Stimulated activated naive CD4-positive, alpha-beta T cell (primary cell): ENCODE data around the gene CLSTN1.

Source experiments
- DNase-seq, 6 experiments: peaks; one replicate each; lab custom pipeline; 2025; lab: John Stamatoyannopoulos, UW

CLSTN1 gene

DNA sequence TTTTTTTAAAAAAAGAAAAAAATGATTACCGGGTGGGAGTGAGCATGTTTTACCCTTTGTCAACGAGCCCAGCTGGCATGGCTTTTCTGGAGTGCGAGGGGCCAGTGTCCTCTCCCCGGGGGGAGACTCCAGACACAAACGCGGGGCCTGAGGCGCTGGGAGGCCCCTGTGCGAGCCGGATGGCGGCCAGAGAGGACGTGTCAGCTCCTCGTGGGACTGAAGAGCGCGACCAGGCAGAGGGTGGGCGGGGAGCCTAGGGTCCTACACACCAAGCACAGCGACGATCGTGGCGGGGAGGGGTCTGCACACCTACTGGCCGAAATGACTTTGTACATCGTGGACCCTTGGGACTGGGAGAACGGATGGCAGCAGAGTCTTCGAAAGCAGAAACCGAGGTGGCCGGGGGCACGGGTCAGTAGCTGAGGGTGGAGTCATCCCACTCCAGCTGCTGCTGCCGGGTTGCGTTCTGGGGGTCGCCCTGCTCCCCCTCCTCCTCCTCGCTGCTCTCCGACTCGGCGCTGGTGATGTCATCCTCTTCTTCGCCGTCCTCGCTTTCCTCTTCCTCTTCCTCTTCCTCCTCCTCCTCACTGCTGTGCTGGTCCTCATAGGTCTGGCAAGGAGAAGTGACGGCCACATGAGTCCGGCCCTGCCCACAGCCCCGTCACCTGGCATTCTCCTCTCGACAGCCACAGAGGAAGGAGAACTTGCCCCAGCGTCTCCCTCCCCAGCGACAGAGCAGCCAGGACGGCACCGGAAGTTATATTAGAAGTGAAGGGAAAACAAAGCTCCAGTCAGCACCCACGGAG lies 93.5 kb downstream of the CLSTN1 start:
- DNase-seq: peak in 1 of 6 experiments; percentile 37

DNA sequence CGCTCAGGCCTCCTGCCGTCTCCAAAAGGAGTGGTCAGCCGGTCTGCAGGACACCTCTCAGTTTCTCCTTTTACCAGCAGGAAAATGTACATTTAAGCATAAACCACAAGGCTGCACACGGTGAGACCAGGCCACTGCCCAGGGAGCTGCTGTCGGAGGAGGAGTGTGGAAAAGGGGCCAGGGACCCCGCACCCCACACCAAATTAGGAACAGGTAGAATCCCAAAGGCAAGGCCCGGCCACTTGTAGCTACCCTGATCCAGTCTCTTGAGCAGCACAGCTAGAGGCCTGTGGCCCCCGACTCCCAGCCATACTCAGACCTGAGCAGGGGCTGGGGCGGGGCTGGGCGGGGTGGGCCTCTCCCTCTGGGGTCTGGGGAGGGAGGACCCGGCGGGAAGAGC lies 94.2 kb downstream of the CLSTN1 start:
- no peak for DNase-seq

DNA sequence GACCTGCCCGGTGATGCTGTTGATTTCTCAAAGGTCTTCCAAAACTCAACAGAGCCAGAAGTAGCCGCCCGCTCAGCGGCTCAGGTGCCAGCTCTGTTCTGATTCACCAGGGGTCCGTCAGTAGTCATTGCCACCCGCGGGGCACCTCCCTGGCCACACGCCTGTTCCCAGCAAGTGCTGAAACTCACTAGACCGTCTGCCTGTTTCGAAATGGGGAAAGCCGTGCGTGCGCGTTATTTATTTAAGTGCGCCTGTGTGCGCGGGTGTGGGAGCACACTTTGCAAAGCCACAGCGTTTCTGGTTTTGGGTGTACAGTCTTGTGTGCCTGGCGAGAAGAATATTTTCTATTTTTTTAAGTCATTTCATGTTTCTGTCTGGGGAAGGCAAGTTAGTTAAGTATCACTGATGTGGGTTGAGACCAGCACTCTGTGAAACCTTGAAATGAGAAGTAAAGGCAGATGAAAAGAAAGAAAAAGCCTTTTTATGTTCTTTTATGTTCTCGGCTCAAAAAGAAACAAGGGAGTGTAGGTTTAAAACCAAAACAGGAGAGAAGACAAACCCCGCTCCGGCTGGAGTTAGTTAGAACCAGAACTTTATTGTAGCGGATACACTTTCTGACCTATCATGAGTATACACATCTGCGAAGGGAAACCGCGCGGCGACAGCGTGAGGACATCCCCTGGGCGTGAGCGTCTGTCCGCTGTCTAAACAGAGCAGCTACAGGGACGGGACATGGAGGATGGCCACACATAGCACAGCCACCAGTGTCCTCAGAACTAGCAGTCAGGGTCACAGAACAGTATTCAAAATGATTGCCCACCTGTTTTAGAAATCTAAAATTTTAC lies 95.1 kb downstream of the CLSTN1 start:
- DNase-seq: peak; percentile 54 to 88 (median 76)

DNA sequence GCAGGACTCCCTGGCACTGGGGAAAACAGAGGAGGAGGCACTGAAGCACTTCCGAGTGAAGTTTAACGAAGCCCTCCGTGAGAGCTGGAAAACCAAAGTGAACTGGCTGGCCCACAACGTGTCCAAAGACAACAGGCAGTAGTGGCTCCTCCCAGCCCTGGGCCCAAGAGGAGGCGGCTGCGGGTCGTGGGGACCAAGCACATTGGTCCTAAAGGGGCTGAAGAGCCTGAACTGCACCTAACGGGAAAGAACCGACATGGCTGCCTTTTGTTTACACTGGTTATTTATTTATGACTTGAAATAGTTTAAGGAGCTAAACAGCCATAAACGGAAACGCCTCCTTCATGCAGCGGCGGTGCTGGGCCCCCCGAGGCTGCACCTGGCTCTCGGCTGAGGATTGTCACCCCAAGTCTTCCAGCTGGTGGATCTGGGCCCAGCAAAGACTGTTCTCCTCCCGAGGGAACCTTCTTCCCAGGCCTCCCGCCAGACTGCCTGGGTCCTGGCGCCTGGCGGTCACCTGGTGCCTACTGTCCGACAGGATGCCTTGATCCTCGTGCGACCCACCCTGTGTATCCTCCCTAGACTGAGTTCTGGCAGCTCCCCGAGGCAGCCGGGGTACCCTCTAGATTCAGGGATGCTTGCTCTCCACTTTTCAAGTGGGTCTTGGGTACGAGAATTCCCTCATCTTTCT lies 96.7 kb downstream of the CLSTN1 start:
- DNase-seq: no peak

DNA sequence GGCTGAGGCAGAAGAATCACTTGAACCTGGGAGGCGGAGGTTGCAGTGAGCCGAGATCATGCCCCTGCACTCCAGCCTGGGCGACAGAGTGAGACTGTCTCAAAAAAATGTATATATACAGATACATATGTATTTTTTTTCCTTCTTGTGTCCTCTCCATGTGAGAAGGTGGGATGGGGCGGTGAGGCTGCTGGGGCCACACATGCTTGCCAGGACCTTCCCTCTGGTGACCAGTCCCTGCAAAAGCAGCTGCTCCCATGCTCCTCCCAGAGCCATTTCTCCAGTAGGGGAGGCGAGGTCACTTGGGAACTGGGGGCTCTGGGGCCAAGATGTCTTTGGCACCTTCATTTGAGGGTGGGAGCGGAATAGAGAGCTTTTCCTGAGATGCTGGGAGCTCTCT lies 97.4 kb downstream of the CLSTN1 start:
- DNase-seq: no peak

DNA sequence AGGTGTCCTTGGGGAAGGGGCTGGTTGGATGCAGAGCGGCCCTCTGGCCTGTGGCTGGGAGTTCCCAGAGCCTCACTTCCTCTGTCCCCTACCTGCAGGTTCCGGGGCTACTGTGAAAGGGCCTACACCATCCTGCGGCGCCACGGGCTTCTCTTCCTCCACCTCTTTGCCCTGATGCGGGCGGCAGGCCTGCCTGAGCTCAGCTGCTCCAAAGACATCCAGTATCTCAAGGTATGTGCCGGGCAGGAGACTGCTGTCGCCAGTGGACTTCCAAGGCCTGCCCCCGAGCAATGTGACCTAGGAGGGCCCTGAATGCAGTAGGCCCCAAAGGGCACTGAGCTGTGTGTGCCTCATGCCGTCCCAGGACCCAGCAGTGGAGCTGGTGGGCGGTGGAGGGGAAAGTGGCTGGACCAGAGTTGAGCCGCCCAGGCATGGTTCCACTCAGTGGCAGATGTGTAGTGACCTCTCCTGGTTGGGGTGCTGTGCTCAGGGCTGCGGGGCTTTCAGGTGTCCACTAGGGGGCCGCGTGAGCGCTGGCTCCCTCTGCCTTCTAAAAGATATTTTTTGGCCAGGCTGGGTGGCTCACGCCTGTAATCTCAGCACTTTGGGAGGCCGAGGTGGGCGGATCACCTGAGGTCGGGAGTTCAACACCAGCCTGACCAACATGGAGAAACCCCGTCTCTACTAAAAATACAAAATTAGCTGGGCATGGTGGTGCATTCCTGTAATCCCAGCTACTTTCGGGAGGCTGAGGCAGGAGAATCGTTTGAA lies 98.9 kb downstream of the CLSTN1 start:
- peak; percentile 33 to 76 (median 56) for DNase-seq

DNA sequence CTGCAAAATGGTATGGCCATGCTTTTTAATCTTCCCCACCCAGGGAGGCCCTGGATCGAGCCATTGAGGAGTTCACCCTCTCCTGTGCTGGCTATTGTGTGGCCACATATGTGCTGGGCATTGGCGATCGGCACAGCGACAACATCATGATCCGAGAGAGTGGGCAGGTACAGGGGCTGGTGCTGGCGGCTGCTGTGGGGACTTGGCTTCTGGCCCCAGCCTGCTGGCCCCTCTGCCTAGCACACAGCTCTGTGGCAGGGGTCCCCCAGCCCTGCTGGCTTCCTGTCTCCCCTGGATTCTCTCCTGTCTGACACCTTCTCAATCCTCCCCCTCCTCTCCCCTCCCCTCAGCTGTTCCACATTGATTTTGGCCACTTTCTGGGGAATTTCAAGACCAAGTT lies 99.8 kb downstream of the CLSTN1 start:
- no peak for DNase-seq

DNA sequence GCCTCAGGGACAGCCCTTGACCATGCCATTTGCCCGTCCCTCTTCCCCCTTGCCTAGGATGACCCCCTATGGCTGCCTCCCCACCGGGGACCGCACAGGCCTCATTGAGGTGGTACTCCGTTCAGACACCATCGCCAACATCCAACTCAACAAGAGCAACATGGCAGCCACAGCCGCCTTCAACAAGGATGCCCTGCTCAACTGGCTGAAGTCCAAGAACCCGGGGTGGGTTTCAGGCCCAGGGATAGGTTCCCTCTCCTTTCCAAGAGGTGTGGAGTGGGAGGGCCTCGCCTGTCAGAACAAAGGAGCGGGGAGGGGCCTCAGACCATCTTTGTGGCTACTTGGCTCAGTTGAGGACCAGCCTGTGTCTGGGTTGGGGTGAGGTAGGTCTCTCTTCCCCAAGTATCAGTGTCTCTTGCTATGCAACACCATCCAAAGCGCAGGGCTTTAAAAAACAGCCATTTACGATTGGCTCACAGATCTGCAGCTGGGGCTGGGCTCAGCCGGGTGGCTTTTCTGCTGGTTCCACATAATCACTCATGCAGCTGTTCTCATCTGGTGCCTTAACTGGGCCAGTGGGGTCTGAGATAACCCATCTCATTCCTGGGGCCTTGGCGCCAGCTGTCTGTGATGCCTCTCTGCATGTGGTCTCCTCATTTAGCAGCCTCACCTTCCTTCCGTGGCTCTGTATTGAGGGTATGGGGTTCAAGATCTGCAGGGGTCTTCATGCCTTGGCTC lies 100.5 kb downstream of the CLSTN1 start:
- no peak for DNase-seq

DNA sequence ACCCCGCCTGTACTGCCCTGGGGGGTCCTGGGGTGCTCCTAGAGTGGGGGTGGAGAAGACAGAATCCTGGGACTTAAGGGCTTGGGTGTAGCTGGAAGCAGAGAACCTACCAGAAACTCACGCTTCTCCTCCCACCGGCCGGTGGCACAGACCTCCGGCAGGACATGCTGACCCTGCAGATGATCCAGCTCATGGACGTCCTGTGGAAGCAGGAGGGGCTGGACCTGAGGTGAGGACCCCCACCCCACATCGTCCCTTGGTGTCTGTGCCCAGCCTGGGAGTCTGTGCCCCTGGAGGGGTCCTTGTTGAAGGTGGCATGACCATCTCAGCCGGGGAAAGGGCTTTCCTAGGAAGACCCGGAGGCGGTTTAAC lies 101.4 kb downstream of the CLSTN1 start:
- no peak for DNase-seq

DNA sequence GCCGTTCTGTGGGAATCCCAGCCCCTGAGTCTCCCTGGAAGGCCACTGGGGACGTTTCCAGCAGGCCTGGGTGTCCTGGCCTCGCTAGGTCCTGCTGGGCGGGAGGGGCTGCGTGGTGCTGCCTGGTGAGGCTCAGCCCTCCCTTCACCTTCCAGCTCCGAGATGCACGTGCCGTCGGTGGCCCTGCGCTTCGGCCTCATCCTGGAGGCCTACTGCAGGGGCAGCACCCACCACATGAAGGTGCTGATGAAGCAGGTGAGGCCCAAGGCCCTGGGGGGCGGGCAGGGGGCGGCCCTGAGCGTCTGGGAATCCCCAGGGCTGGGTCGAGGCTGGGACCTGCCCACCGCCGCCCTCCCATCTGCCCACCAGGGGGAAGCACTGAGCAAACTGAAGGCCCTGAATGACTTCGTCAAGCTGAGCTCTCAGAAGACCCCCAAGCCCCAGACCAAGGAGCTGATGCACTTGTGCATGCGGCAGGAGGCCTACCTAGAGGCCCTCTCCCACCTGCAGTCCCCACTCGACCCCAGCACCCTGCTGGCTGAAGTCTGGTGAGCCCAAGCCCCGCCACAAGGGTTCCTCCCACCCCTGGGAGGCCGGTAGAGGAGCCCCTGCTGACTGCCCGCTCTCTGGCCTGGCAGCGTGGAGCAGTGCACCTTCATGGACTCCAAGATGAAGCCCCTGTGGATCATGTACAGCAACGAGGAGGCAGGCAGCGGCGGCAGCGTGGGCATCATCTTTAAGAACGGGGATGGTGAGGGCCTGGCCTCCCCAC lies 102.0 kb downstream of the CLSTN1 start:
- peak; percentile 45 to 81 (median 76) for DNase-seq

DNA sequence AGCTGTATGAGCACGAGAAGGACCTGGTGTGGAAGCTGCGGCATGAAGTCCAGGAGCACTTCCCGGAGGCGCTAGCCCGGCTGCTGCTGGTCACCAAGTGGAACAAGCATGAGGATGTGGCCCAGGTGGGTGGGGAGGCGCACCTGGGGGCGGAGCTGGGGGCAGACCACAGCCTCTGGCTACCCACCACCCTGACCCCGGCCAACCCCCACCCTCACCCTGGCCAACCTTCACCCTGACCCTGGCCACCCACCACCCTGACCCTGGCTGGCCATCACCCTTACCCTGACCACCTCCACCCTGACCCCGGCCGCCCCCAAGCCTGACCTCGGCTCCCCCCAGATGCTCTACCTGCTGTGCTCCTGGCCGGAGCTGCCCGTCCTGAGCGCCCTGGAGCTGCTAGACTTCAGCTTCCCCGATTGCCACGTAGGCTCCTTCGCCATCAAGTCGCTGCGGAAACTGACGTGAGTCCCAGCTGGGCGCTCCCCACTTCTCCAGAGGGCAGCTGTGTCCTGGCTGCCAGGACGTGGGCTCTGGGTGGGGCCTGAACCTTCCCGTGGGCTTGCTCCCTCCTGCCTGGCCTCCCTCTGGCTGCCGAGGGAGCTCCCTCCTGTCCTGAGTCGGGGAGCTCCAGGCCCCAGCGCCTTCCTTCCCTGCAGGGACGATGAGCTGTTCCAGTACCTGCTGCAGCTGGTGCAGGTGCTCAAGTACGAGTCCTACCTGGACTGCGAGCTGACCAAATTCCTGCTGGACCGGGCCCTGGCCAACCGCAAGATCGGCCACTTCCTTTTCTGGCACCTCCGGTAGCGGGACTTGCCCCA lies 102.8 kb downstream of the CLSTN1 start:
- DNase-seq: no peak

DNA sequence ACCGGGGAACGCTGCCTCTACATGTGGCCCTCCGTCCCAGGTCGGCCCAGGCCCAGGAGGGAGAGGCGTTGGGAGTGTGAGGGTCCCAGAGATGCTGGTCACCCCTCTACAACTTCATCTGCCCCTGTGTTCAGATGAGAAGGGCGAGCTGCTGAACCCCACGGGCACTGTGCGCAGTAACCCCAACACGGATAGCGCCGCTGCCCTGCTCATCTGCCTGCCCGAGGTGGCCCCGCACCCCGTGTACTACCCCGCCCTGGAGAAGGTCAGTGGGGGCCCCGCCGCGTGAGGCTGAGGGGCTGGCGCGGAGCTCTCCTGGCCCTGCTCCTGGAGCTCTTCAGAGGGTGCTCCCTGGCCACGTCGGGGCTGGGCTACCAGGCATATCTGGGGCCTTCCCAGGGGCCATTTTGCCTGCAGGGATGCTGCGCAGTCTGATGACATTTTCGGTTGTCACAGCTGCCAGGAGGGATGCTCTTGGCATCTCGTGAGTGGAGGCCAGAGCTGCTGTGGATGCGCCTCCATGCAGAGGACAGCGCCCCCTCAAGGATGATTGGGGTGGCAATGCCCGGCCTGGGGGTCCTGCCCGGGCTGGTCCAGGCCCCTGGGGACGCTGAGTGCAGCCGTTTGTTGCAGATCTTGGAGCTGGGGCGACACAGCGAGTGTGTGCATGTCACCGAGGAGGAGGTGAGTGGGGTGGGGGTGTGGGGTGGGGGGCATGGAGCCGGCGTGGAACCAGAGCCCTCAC lies 103.6 kb downstream of the CLSTN1 start:
- DNase-seq: no peak

DNA sequence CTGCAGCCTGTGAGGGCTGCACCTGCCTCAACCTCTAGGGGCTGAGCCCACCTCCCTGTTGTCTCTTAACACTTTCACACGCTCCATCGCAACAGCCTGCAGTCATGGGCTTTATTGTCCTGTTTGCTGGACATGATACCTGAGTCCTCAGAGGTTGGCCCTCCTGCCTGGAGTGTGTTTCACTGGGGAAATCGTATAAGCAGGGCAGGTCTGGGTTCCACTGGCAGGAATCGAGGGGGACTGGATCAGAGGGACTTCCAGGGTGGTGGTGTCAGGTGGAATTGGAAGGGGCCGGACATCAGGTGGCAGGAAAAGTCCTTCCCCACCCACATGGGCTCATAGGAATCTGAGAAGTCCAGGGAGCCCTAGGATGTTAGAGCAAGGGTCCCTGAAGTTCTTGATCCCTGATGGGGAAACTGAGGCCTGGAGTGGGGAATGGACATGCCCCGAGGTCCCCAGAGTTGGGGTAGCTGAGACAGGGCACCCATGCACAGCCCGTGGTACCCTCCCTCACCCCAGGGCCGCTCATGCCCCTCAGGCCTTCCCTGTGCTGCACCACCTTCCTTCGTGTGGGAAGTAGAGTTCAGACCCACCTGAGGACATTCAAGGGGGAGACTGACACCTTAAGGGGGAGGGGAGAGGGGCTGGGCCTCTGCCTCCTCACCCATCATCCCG lies 105.6 kb downstream of the CLSTN1 start:
- DNase-seq: no peak

DNA sequence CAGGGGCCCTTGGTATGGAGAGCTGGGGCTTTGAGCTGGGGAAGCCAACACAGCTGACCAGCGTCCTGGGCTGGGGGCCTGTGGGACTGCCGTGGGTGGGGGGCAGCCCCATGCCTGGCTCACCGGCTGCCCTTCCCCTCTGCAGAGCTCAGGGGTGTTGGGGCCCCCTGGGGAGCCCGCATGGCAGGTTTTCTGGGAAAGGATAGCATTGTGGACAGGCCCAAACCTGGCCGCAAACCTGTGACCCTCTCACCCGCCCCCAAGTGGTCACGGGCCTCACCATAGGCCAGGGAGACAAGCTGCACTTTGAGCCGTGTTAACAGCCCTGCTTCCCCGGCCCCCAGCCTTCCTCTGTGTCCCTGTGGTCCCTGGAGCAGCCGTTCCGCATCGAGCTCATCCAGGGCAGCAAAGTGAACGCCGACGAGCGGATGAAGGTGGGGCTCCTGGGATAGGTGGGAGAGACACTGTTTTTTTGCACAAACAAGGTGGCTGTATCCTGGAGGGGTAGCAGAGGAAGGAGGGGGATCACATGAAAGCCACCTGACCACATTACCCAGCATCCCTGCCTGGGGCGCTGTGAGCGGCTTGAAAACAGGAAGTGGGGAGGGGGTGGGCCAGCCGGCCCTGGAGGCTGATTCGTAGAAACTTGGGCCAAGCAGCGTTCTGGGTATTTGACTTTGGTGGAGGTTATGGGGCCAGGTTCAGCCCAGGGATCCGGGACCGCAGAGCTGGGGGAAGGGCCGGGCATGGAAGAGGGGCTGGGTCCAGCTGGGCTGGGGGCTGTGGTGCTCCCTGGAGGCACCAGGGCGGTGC lies 106.4 kb downstream of the CLSTN1 start:
- DNase-seq: peak; percentile 75 to 94 (median 88)

DNA sequence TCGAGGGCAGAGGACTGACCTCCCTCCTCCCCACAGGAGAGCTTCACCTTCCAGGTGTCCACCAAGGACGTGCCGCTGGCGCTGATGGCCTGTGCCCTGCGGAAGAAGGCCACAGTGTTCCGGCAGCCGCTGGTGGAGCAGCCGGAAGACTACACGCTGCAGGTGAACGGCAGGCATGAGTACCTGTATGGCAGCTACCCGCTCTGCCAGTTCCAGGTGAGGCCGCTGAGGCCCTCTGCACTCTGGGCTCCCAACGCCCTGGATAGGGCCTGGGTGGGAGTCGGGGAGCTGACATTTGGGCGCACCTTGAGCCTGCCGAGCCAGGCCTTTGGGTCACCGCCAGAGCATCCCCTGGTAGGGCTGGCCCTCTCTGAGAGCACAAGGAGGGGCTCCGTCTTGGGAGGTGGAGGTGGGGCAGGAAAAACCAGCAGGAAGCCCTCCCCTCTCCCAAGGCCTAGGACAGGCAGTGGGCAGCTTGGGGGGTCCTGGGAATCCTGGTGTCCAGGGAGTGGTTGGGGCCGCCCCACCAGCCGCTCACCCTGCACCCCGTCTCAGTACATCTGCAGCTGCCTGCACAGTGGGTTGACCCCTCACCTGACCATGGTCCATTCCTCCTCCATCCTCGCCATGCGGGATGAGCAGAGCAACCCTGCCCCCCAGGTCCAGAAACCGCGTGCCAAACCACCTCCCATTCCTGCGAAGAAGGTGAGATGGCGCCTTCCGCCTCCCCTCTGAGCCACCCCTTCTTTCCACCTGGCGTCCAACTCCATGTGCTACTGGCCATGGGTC lies 107.2 kb downstream of the CLSTN1 start:
- peak in 3 of 6 experiments; percentile 40 to 60 (median 49) for DNase-seq

DNA sequence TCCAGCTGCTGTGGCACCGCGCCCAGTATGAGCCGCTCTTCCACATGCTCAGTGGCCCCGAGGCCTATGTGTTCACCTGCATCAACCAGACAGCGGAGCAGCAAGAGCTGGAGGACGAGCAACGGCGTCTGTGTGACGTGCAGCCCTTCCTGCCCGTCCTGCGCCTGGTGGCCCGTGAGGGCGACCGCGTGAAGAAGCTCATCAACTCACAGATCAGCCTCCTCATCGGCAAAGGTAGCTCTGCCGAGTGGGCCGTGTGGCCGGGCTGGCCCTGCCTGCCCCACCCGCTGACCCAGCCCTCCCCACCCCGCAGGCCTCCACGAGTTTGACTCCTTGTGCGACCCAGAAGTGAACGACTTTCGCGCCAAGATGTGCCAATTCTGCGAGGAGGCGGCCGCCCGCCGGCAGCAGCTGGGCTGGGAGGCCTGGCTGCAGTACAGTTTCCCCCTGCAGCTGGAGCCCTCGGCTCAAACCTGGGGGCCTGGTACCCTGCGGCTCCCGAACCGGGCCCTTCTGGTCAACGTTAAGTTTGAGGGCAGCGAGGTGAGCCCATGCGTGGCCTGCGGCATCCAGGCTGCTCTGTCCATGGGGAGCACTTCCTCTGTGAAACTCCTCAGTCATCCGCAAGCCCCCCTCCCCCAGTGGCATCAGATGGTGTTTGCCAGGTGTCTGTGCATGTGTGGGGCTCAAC lies 108.1 kb downstream of the CLSTN1 start:
- peak; percentile 39 to 73 (median 53) for DNase-seq
